RKO (cell line): ENCODE data around the gene MRPL23.

Experiments
- DNase-seq: peaks from one replicate; pipeline ENCODE4 v3.0.0-alpha.2; 2016; ENCODE audit warnings: low spot score

Gene MRPL23

GRCh38 chr11:1921574-1922141, 25.5 kb upstream of the MRPL23 start:
- DNase-seq, result no peak

GRCh38 chr11:1922481-1923081, 24.6 kb upstream of the MRPL23 start:
- DNase-seq, result no peak

GRCh38 chr11:1923201-1923956, 23.8 kb upstream of the MRPL23 start:
- no peak for DNase-seq

GRCh38 chr11:1924181-1924580, 23.0 kb upstream of the MRPL23 start:
- no peak for DNase-seq

GRCh38 chr11:1924646-1925372, 22.3 kb upstream of the MRPL23 start:
- DNase-seq, result no peak

GRCh38 chr11:1925373-1926155, 21.6 kb upstream of the MRPL23 start:
- no peak for DNase-seq

GRCh38 chr11:1926156-1927025, 20.7 kb upstream of the MRPL23 start:
- DNase-seq, result no peak

- DNase-seq, result no peak
These were observed 19.9 kb upstream of the MRPL23 start for GRCh38 chr11:1927026-1927847.

- no peak for DNase-seq
These were observed 19.2 kb upstream of the MRPL23 start for GRCh38 chr11:1927848-1928469.

GRCh38 chr11:1928470-1928890, 18.7 kb upstream of the MRPL23 start:
- DNase-seq, result no peak

GRCh38 chr11:1928891-1929541, 18.1 kb upstream of the MRPL23 start:
- no peak for DNase-seq

- DNase-seq, result no peak
These were observed 17.3 kb upstream of the MRPL23 start for GRCh38 chr11:1929621-1930461.

GRCh38 chr11:1930462-1930830, 16.7 kb upstream of the MRPL23 start:
- no peak for DNase-seq

- DNase-seq, result no peak
These were observed 15.6 kb upstream of the MRPL23 start for GRCh38 chr11:1931341-1932104.

- DNase-seq, result no peak
These were observed 15.0 kb upstream of the MRPL23 start for GRCh38 chr11:1932105-1932480.

GRCh38 chr11:1932681-1933080, 14.5 kb upstream of the MRPL23 start:
- DNase-seq, result no peak
